GM12878 (cell line): ENCODE results near the gene ARHGEF10L. TPM values are rescaled to one million over a fixed set of nuclear protein-coding genes. Genes with fewer than 3 reads are reported as not detected.

Experiments
- ATAC-seq: fragments of 200-7000 bp; cut with Tn5 transposase; 3 replicates; pipeline ENCODE4 v1.9.1; 2020; ENCODE audit warnings: mild to moderate bottlenecking, moderate library complexity
- BruUV-seq: library from RNA; stranded (reverse); fragments of 400-500 nt; replicated peaks from 2 replicates; lab custom pipeline; 2021; lab: Mats Ljungman, UMichigan
- CTCF ChIA-PET: fragments of 300-600 bp; sonication (Branson Sonifier 250); formaldehyde crosslinking; extraction: SDS; loops from one replicate; lab custom pipeline; 2021; ENCODE audit warnings: inconsistent platforms; lab: Yijun Ruan, JAX
- POLR2A ChIA-PET: fragments of 350-600 bp; formaldehyde crosslinking; extraction: SDS; loops from one replicate; lab custom pipeline; 2021; ENCODE audit warnings: inconsistent platforms; lab: Charles Lee
- RAD21 ChIA-PET: fragments of 300-600 bp; sonication (Branson Sonifier 250); formaldehyde crosslinking; loops from one replicate; lab custom pipeline; 2023; ENCODE audit warnings: antibody characterized with exemption; ENCODE audit not compliant: unreplicated experiment; lab: Charles Lee
- SMC1A ChIA-PET: fragments of 300-600 bp; sonication (Branson Sonifier 250); formaldehyde crosslinking; loops from one replicate; lab custom pipeline; 2023; ENCODE audit not compliant: unreplicated experiment, uncharacterized antibody; lab: Charles Lee
- DNase-seq: peaks from one replicate; pipeline ENCODE4 v3.0.0-alpha.2; 2011; ENCODE audit warnings: low read depth, low spot score
- FAIRE-seq: peaks from 3 replicates; lab custom pipeline; 2011; peaks lifted over from hg19 to GRCh38; lab: Jason Lieb, UNC
- H2AFZ ChIP-seq: 2 replicates; pipeline ENCODE4 v1.6.0; 2011; ENCODE audit warnings: low read depth, low read length, control low read depth; ENCODE audit not compliant: control insufficient read depth
- H3K27ac ChIP-seq: 2 replicates; pipeline ENCODE4 v1.5.1; 2011; ENCODE audit warnings: control low read depth; ENCODE audit not compliant: control insufficient read depth, insufficient read depth
- H3K27me3 ChIP-seq, 2 experiments: replicated peaks in 1 of 2; 2 replicates each; pipeline versions ENCODE4 v1.6.0 to v1.6.1; 2011; ENCODE audit warnings: low read length in 1 of 2; ENCODE audit not compliant: control insufficient read depth in 2 of 2, insufficient read depth in 2 of 2
- H3K36me3 ChIP-seq, 2 experiments: 2 replicates each; pipeline ENCODE4 v1.5.1; 2011; ENCODE audit warnings: low read length in 1 of 2; ENCODE audit not compliant: control insufficient read depth in 2 of 2, insufficient read depth in 2 of 2
- H3K4me1 ChIP-seq: 2 replicates; pipeline ENCODE4 v1.6.1; 2011; ENCODE audit warnings: mild to moderate bottlenecking, low read length, moderate library complexity, mixed read lengths; ENCODE audit not compliant: control insufficient read depth, insufficient read depth
- H3K4me2 ChIP-seq: 2 replicates; pipeline ENCODE4 v1.6.0; 2011; ENCODE audit warnings: control low read depth; ENCODE audit not compliant: control insufficient read depth, insufficient read depth
- H3K4me3 ChIP-seq: fragments of 200-600 bp; sonication (generic); 2 replicates; pipeline ENCODE4 v1.5.1; 2016
- H3K79me2 ChIP-seq: 2 replicates; pipeline ENCODE4 v1.6.0; 2011; ENCODE audit warnings: low read length; ENCODE audit not compliant: control insufficient read depth, insufficient read depth
- H3K9ac ChIP-seq: 2 replicates; pipeline ENCODE4 v1.8.0; 2011; ENCODE audit warnings: low read length, control low read depth, mixed read lengths; ENCODE audit not compliant: control insufficient read depth, insufficient read depth
- H3K9me3 ChIP-seq: replicated peaks from 3 replicates; pipeline ENCODE4 v1.5.1; 2011; ENCODE audit warnings: mild to moderate bottlenecking, low read length; ENCODE audit not compliant: control insufficient read depth, insufficient read depth
- H4K20me1 ChIP-seq: 2 replicates; pipeline ENCODE4 v1.6.0; 2011; ENCODE audit not compliant: control insufficient read depth, insufficient read depth
- BHLHE40 ChIP-seq, 2 experiments: fragments of 450-650 bp in 1 of 2; IDR thresholded peaks; 2 replicates each; pipeline ENCODE4 v1.6.1; 2011 to 2017; ENCODE audit warnings: low read depth in 2 of 2, borderline replicate concordance in 1 of 2, improper control_type of control experiment in 1 of 2, low read length in 1 of 2, mild to moderate bottlenecking in 1 of 2
- CHD1 ChIP-seq: IDR thresholded peaks from 2 replicates; pipeline ENCODE4 v1.6.1; 2012; ENCODE audit warnings: low read depth, low read length, improper control_type of control experiment
- CTCF ChIP-seq, 3 experiments: IDR thresholded peaks in 2 of 3; conservative IDR thresholded peaks in 1 of 3; 2 replicates each; pipeline ENCODE4 v1.5.1; 2011; ENCODE audit warnings: low read depth in 3 of 3, low read length in 3 of 3, mild to moderate bottlenecking in 3 of 3, control low read depth in 2 of 3, moderate library complexity in 2 of 3, inconsistent platforms in 1 of 3, mixed read lengths in 1 of 3; ENCODE audit not compliant: control insufficient read depth in 2 of 3, insufficient read depth in 1 of 3; ENCODE audit errors: extremely low read depth in 1 of 3
- ETV6 ChIP-seq, 2 experiments: fragments of 450-650 bp in 1 of 2; IDR thresholded peaks in 1 of 2; conservative IDR thresholded peaks in 1 of 2; 2 replicates each; pipeline ENCODE4 v1.6.1; 2014; ENCODE audit warnings: antibody characterized with exemption in 1 of 2, borderline replicate concordance in 1 of 2, low read depth in 1 of 2, mild to moderate bottlenecking in 1 of 2, moderate library complexity in 1 of 2
- IRF4 ChIP-seq: IDR thresholded peaks from 2 replicates; pipeline ENCODE4 v1.6.1; 2011; ENCODE audit warnings: low read depth, low read length
- MTA2 ChIP-seq: fragments of 450-650 bp; IDR thresholded peaks from 2 replicates; pipeline ENCODE4 v1.6.1; 2016; ENCODE audit warnings: low read depth, mild to moderate bottlenecking, moderate library complexity
- NR2C1 ChIP-seq: fragments of 450-650 bp; IDR thresholded peaks from 2 replicates; pipeline ENCODE4 v1.6.1; 2017; ENCODE audit warnings: antibody characterized with exemption, mild to moderate bottlenecking, moderate library complexity
- RAD21 ChIP-seq: IDR thresholded peaks from 2 replicates; pipeline ENCODE4 v1.6.1; 2011; ENCODE audit warnings: mild to moderate bottlenecking, low read depth, low read length, moderate library complexity; ENCODE audit not compliant: insufficient read depth
- RBBP5 ChIP-seq: fragments of 200-600 bp; sonication (generic); conservative IDR thresholded peaks from 2 replicates; pipeline ENCODE4 v1.6.1; 2016
- RUNX3 ChIP-seq: IDR thresholded peaks from 2 replicates; pipeline ENCODE4 v1.6.1; 2012; ENCODE audit warnings: low read length, inconsistent platforms
- SMARCA5 ChIP-seq: fragments of 450-650 bp; IDR thresholded peaks from 2 replicates; pipeline ENCODE4 v1.6.1; 2017; ENCODE audit warnings: mild to moderate bottlenecking
- SMC3 ChIP-seq: IDR thresholded peaks from 2 replicates; pipeline ENCODE4 v1.6.1; 2011; ENCODE audit warnings: low read length, improper control_type of control experiment, borderline replicate concordance
- TCF12 ChIP-seq: IDR thresholded peaks from 2 replicates; pipeline ENCODE4 v1.6.1; 2011; ENCODE audit warnings: low read depth, mild to moderate bottlenecking, low read length
- YY1 ChIP-seq: IDR thresholded peaks from 2 replicates; pipeline ENCODE4 v1.6.1; 2011; ENCODE audit warnings: low read depth, mild to moderate bottlenecking, low read length
- WGBS: methylation state at CpG from one replicate; pipeline ENCODE4 v1.1.6; 2016; ENCODE audit warnings: low lambda C conversion rate; ENCODE audit not compliant: insufficient replicate concordance, insufficient coverage; ENCODE audit errors: missing lambda C conversion rate; 5-methylcytosine and 5-hydroxymethylcytosine counted together
- in situ Hi-C: fragments of 300-500 bp; cut with MboI; formaldehyde crosslinking; loops from 9 replicates; pipeline ENCODE4 v1.14.3; 2018; ENCODE audit warnings: mixed read lengths
- intact Hi-C: fragments of 100-400 bp; cut with micrococcal nuclease; formaldehyde crosslinking; loops from one replicate; pipeline ENCODE4 v1.14.2; 2022; ENCODE audit not compliant: unreplicated experiment
- polyA plus RNA-seq, 11 experiments: library from polyadenylated mRNA; depleted of rRNA in 4 of 11; unstranded in 6 of 11; stranded (reverse) in 5 of 11; fragments of >200 nt; fragmentation: Nextera tagmentation in 4 of 11; fragmentation: Illumina TruSeq in 1 of 11; extraction: Ambion mirVana in 4 of 11; extraction: Trizol in 1 of 11; gene quantifications; 1 replicate in 1 of 11; 2 replicates in 10 of 11; pipeline versions ENCODE4 v1.2.1 to v1.2.3, GENCODE V29; 2011 to 2016; ENCODE audit warnings: inconsistent platforms in 2 of 11, missing spikeins in 2 of 11, low read depth in 1 of 11
- total RNA-seq, 4 experiments: library from RNA; depleted of rRNA in 3 of 4; stranded (reverse); fragments of >200 nt in 3 of 4; fragmentation: Illumina TruSeq in 1 of 4; extraction: Trizol in 1 of 4; gene quantifications; 2 replicates each; pipeline versions ENCODE4 v1.2.1 to v1.2.3, GENCODE V29; 2013 to 2021

The ARHGEF10L gene
- total and polyA plus RNA-seq, 10 of the 15 experiments (the other 5 are each of a cell fraction or from before 2014, with no cell fraction given), result 0.05 to 0.94 (median 0.28) TPM; not detected in 2

DNA sequence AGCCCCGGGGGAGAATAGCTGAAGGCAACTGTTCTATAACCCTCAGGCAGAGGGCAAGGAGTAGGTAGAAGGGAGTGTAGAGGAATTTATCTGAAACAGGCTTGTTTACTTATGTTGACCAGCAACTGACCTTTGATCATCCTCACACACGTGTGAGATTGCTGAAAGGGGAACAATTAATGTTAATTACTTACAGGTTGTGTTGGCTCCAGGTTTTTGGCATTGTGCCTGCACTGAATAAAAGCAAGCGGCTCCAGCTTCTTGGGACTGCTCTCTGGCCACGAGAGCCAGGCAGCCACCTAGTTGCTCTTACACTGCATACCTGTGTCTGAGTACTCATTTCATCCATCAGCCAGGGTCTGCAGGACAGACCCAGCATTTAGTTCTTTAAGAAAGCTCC lies 41.3 kb upstream of the ARHGEF10L start:
- no peaks in the 10 kb centered on the region for H3K27me3 ChIP-seq
- ATAC-seq, result no peak
- H2AFZ ChIP-seq, result no peak overlapping the region
- H3K4me2 ChIP-seq, result no peak overlapping the region
- TF ChIP-seq BHLHE40 (IDR thresholded peaks at IDR 0.05; ENCODE audit: borderline replicate concordance in 1 of 2, low read depth in 2 of 2, low read length in 1 of 2), result peak in 1 of 2 experiments; percentile 17; a peak in 1 of 4 replicates
- no peak for TF ChIP-seq NR2C1
- TF ChIP-seq, all 136 proteins: peak for 1
- Histone ChIP-seq H3K79me2 (no peaks in the 10 kb centered on the region), H3K36me3 (no peaks in the 10 kb centered on the region), H3K4me1 (no peaks in the 10 kb centered on the region), H3K9ac (no peak overlapping the region), H4K20me1 (no peaks in the 10 kb centered on the region), H3K9me3 (no peaks in the 10 kb centered on the region), H3K4me3 (no peak overlapping the region), H3K27ac (no peak overlapping the region)
- ChIA-PET RAD21 (interaction anchor here (1.5 kb wide), 1 partner anchor 109 kb away, joined by 3 read pairs; no protein-coding TSS in a partner anchor), CTCF (interaction anchor here (10.1 kb wide), 1 partner anchor 109 kb away, joined by 255 read pairs; no protein-coding TSS in a partner anchor), SMC1A (interaction anchor here (1.5 kb wide), 1 partner anchor 109 kb away, joined by 4 read pairs; no protein-coding TSS in a partner anchor), POLR2A (no interaction called here)
- in situ Hi-C loops (no loop called here), intact Hi-C loops (no loop called here)
- DNase-seq (no peak), FAIRE-seq (no peak)
- no TSS peak for BruUV-seq
- WGBS, result 20% methylated on average over 4 of the region's 4 CpGs

GRCh38 chr1:17502326-17502778 lies 37.1 kb upstream of the ARHGEF10L start:
- BruUV-seq, result no TSS peak
- peak; percentile 91 for TF ChIP-seq SMC3
- TF ChIP-seq RAD21, result peak; percentile 77
- 0 out of 2 replicates have a peak, but pooled peaks have one; percentile 55 for TF ChIP-seq YY1
- TF ChIP-seq TCF12, result peak; percentile 50; the same call in 1 of the 2 replicates
- no peak for TF ChIP-seq RBBP5
- 0 out of 2 replicates have a peak, but pooled peaks have one; percentile 27 for TF ChIP-seq SMARCA5
- no peak for TF ChIP-seq CHD1
- peak; percentile 85 for TF ChIP-seq RUNX3
- TF ChIP-seq IRF4, result peak; percentile 54; the same call in 1 of the 2 replicates
- no peak for TF ChIP-seq ETV6 (conservative IDR thresholded peaks at IDR 0.05 in 1 of 2, IDR thresholded peaks at IDR 0.05 in 1 of 2; ENCODE audit: borderline replicate concordance in 1 of 2, low read depth in 1 of 2)
- TF ChIP-seq MTA2, result no peak
- TF ChIP-seq CTCF (IDR thresholded peaks at IDR 0.05 in 2 of 3, conservative IDR thresholded peaks at IDR 0.05 in 1 of 3; ENCODE audit: control insufficient read depth in 2 of 3, extremely low read depth in 1 of 3, insufficient read depth in 1 of 3, low read depth in 3 of 3, low read length in 3 of 3), result peak; percentile 87 to 90 (median 89)
- POLR2A ChIA-PET, result interaction anchor here (0.6 to 1.4 kb wide), 2 partner anchors 36 to 105 kb away, joined by 3 to 5 read pairs; no protein-coding TSS in a partner anchor
- H3K79me2 ChIP-seq, result no peaks in the 10 kb centered on the region
- no peaks in the 10 kb centered on the region for H3K9me3 ChIP-seq
- no peaks in the 10 kb centered on the region for H3K4me1 ChIP-seq
- DNase-seq, result peak; percentile 4
- no peaks in the 10 kb centered on the region for H4K20me1 ChIP-seq
- no peak overlapping the region for H3K27ac ChIP-seq
- ATAC-seq, result peak; percentile 100
- SMC1A ChIA-PET, result interaction anchor here (0.7 to 4.8 kb wide), 15 partner anchors 7 to 104 kb away, joined by 3 to 88 read pairs (median 5); no protein-coding TSS in a partner anchor
- no peaks in the 10 kb centered on the region for H3K36me3 ChIP-seq
- intact Hi-C loops, result loop anchor here (1.0 to 5.0 kb wide), 2 partner anchors 50 to 104 kb away; no protein-coding TSS in a partner anchor
- in situ Hi-C loops, result loop anchor here (10.0 kb wide), 1 partner anchor 102 kb away; no protein-coding TSS in a partner anchor
- H3K9ac ChIP-seq, result no peak overlapping the region
- peak; percentile 91 for FAIRE-seq
- no peak overlapping the region for H3K4me2 ChIP-seq
- no peak overlapping the region for H3K4me3 ChIP-seq
- WGBS, result 5% methylated on average over 12 of the region's 12 CpGs
- H3K27me3 ChIP-seq, result no peaks in the 10 kb centered on the region
- no peak overlapping the region for H2AFZ ChIP-seq
- CTCF ChIA-PET, result interaction anchor here (0.6 to 10.1 kb wide), 30 partner anchors 8 to 483 kb away, joined by 3 to 255 read pairs (median 4); no protein-coding TSS in a partner anchor
- RAD21 ChIA-PET, result interaction anchor here (0.5 to 4.6 kb wide), 14 partner anchors 30 to 862 kb away, joined by 3 to 118 read pairs (median 5); no protein-coding TSS in a partner anchor
